K562 (cell line): Measurements from ENCODE around the gene PABPC3. TPM values are rescaled to one million over a fixed set of nuclear protein-coding genes. Genes with fewer than 3 reads are reported as not detected.

Experiments used
- ATAC-seq: fragments of 200-7000 bp; cut with Tn5 transposase; 3 replicates; pipeline ENCODE4 v1.9.1; 2020; ENCODE audit warnings: moderate library complexity
- BruUV-seq: library from RNA; stranded (reverse); fragments of 400-500 nt; replicated peaks from 2 replicates; lab custom pipeline; 2021; lab: Mats Ljungman, UMichigan
- CTCF ChIA-PET: fragments of 300-600 bp; formaldehyde crosslinking; extraction: SDS; loops from one replicate; lab custom pipeline; 2021; ENCODE audit warnings: low intra/inter-chr PET ratio; lab: Yijun Ruan, JAX
- POLR2A ChIA-PET: fragments of 300-600, 350-650 bp; sonication (Branson Sonifier 250); formaldehyde crosslinking; extraction: SDS; loops from one replicate; lab custom pipeline; 2021; ENCODE audit warnings: antibody characterized with exemption, inconsistent platforms; lab: Yijun Ruan, JAX
- DNase-seq, 4 experiments: peaks; one replicate each; pipeline versions ENCODE4 v3.0.0 to v3.0.0-alpha.2; 2011 to 2018; ENCODE audit warnings: low spot score in 3 of 4, mixed read lengths in 3 of 4; ENCODE audit errors: extremely low read depth in 1 of 4
- FAIRE-seq: peaks from 2 replicates; lab custom pipeline; 2011; peaks lifted over from hg19 to GRCh38; lab: Jason Lieb, UNC
- H2AFZ ChIP-seq: 2 replicates; pipeline ENCODE4 v1.6.0; 2011; ENCODE audit warnings: low read depth, low read length, control low read depth, inconsistent platforms
- H3K27ac ChIP-seq: fragments of 200-600 bp; 3 replicates; pipeline ENCODE4 v1.8.0; 2011; ENCODE audit warnings: low read depth, mild to moderate bottlenecking, control low read depth, inconsistent platforms, low read length, moderate library complexity, mixed read lengths; ENCODE audit errors: extremely low read depth
- H3K27me3 ChIP-seq, 2 experiments: fragments of 300-600 bp in 1 of 2; 2 replicates in 1 of 2; 3 replicates in 1 of 2; pipeline versions ENCODE4 v1.6.0 to v1.8.0; 2011; ENCODE audit warnings: inconsistent platforms in 2 of 2, low read length in 2 of 2, mild to moderate bottlenecking in 1 of 2, mixed read lengths in 1 of 2, moderate library complexity in 1 of 2; ENCODE audit not compliant: control insufficient read depth in 2 of 2, insufficient read depth in 2 of 2
- H3K36me3 ChIP-seq: fragments of 300-600 bp; 3 replicates; pipeline ENCODE4 v1.8.0; 2011; ENCODE audit warnings: mild to moderate bottlenecking, low read length, inconsistent platforms; ENCODE audit not compliant: control insufficient read depth, insufficient read depth
- H3K4me1 ChIP-seq, 2 experiments: fragments of 200-600 bp in 1 of 2; replicated peaks in 1 of 2; 2 replicates in 1 of 2; 3 replicates in 1 of 2; pipeline versions ENCODE4 v1.5.1 to v1.8.0; 2011; ENCODE audit warnings: inconsistent platforms in 2 of 2, low read length in 2 of 2, mild to moderate bottlenecking in 1 of 2, mixed read lengths in 1 of 2, moderate library complexity in 1 of 2; ENCODE audit not compliant: control insufficient read depth in 2 of 2, insufficient read depth in 2 of 2
- H3K4me2 ChIP-seq: 2 replicates; pipeline ENCODE4 v1.6.1; 2011; ENCODE audit warnings: low read length, control low read depth, inconsistent platforms, mixed read lengths; ENCODE audit not compliant: insufficient read depth
- H3K4me3 ChIP-seq: fragments of 200-600 bp; sonication (generic), shearing (Covaris generic); 2 replicates; pipeline ENCODE4 v1.5.1; 2016; ENCODE audit warnings: control low read depth, inconsistent platforms
- H3K79me2 ChIP-seq: fragments of 200-600 bp; 3 replicates; pipeline ENCODE4 v1.8.0; 2011; ENCODE audit warnings: low read length, inconsistent platforms; ENCODE audit not compliant: control insufficient read depth, insufficient read depth
- H3K9ac ChIP-seq, 2 experiments: 2 replicates each; pipeline versions ENCODE4 v1.6.0 to v1.6.1; 2011; ENCODE audit warnings: low read depth in 2 of 2, low read length in 2 of 2, control low read depth in 1 of 2, inconsistent platforms in 1 of 2, mild to moderate bottlenecking in 1 of 2, mixed read lengths in 1 of 2; ENCODE audit not compliant: insufficient read depth in 1 of 2
- H3K9me1 ChIP-seq: one replicate; pipeline ENCODE4 v1.6.0; 2011; ENCODE audit warnings: inconsistent platforms, mild to moderate bottlenecking, low read length, moderate library complexity; ENCODE audit not compliant: control insufficient read depth, insufficient read depth
- H3K9me3 ChIP-seq: replicated peaks from 2 replicates; pipeline ENCODE4 v1.5.1; 2011; ENCODE audit warnings: low read depth, low read length, inconsistent platforms; ENCODE audit not compliant: control insufficient read depth, insufficient read depth
- H4K20me1 ChIP-seq: replicated peaks from 2 replicates; pipeline ENCODE4 v1.6.1; 2011; ENCODE audit warnings: low read length, inconsistent platforms, mixed read lengths; ENCODE audit not compliant: control insufficient read depth, insufficient read depth
- CAMTA2 ChIP-seq: fragments of 250-450 bp; sonication (Bioruptor Pico); conservative IDR thresholded peaks from 2 replicates; pipeline ENCODE4 v1.5.1; 2022
- CBFB ChIP-seq: sonication (generic); formaldehyde crosslinking; IDR thresholded peaks from 2 replicates; pipeline ENCODE4 v1.4.0; 2020; ENCODE audit warnings: mild to moderate bottlenecking, missing genetic modification reagents
- MTA1 ChIP-seq: fragments of 450-650 bp; IDR thresholded peaks from 2 replicates; pipeline ENCODE4 v1.6.1; 2017; ENCODE audit warnings: borderline replicate concordance
- NFRKB ChIP-seq: fragments of 450-650 bp; IDR thresholded peaks from 2 replicates; pipeline ENCODE4 v1.6.1; 2016; ENCODE audit warnings: low read depth
- PCBP2 ChIP-seq: fragments of 200-400 bp; formaldehyde crosslinking; IDR thresholded peaks from 2 replicates; pipeline ENCODE4 v1.6.1; 2018; ENCODE audit warnings: low read length, low read depth, mild to moderate bottlenecking, moderate library complexity; ENCODE audit not compliant: poor library complexity, severe bottlenecking
- POLR2AphosphoS2 ChIP-seq: IDR thresholded peaks from 2 replicates; pipeline ENCODE4 v1.6.1; 2012; ENCODE audit warnings: low read length, improper control_type of control experiment
- POLR3G ChIP-seq: IDR thresholded peaks from 2 replicates; pipeline ENCODE4 v1.6.1; 2011; ENCODE audit not compliant: insufficient read length, insufficient replicate concordance; ENCODE audit errors: extremely low read depth
- SMAD3 ChIP-seq: fragments of 450-650 bp; formaldehyde crosslinking; conservative IDR thresholded peaks from 2 replicates; pipeline ENCODE4 v1.4.0; 2020; ENCODE audit warnings: mild to moderate bottlenecking
- ZNF311 ChIP-seq: fragments of 250-450 bp; sonication (Bioruptor Pico); IDR thresholded peaks from 2 replicates; pipeline ENCODE4 v1.4.0; 2020; ENCODE audit warnings: mild to moderate bottlenecking, moderate library complexity
- ZNF644 ChIP-seq: fragments of 200-800 bp; sonication (Bioruptor generic); IDR thresholded peaks from 2 replicates; pipeline ENCODE4 v1.6.1; 2016; ENCODE audit warnings: low read depth, missing genetic modification characterization, missing compliant biosample characterization
- WGBS: fragments of 100-300 bp; shearing (Covaris generic); methylation state at CpG from one replicate; pipeline ENCODE4 v1.1.6; 2016; ENCODE audit warnings: low coverage, mixed read lengths; ENCODE audit not compliant: insufficient coverage; ENCODE audit errors: missing lambda C conversion rate; 5-methylcytosine and 5-hydroxymethylcytosine counted together
- in situ Hi-C: fragments of 300-500 bp; cut with MboI; formaldehyde crosslinking; loops from 4 replicates; pipeline ENCODE4 v1.15.0; 2018; ENCODE audit warnings: inconsistent platforms, mixed read lengths
- intact Hi-C: fragments of 100-400 bp; cut with micrococcal nuclease; formaldehyde crosslinking; loops from 2 replicates; pipeline ENCODE4 v1.14.2; 2022
- polyA plus RNA-seq, 8 experiments: library from polyadenylated mRNA; depleted of rRNA in 4 of 8; stranded (reverse) in 5 of 8; unstranded in 3 of 8; fragments of >200 nt; fragmentation: Nextera tagmentation in 2 of 8; fragmentation: Illumina TruSeq in 1 of 8; extraction: Ambion mirVana in 2 of 8; extraction: Trizol in 1 of 8; gene quantifications; 2 replicates each; pipeline versions ENCODE4 v1.2.1 to v1.2.3, GENCODE V29; 2011 to 2014; ENCODE audit warnings: inconsistent platforms in 1 of 8, missing spikeins in 1 of 8
- total RNA-seq, 7 experiments: library from RNA; depleted of rRNA in 6 of 7; stranded (reverse); fragments of >200 nt in 6 of 7; fragmentation: Illumina TruSeq in 2 of 7; extraction: Trizol in 2 of 7; gene quantifications; 2 replicates each; pipeline versions ENCODE4 v1.2.1 to v1.2.3, GENCODE V29; 2011 to 2021; ENCODE audit warnings: low replicate concordance in 1 of 7

PABPC3 gene
- total and polyA plus RNA-seq, 9 of the 15 experiments (the other 6 are each of a cell fraction or from before 2014, with no cell fraction given), result 0.05 to 0.80 (median 0.25) TPM

DNA sequence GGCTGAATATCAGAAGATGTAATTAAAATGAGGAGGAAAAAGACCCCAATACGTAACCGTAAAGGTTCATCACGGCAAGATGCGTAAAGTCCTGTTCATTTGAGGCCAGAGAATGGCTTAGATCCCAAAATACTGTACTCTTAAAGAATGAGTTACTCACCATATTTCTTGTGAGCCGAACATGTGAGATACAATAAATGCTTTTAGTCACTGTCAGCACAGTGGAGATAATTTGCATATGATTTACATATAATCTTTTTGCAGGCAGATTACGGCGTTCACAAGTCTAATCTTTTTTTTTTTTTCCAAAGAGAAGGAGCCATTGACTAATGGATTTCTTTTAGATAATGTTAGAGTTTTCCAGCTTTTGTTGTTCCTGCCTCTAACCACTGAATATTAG is 47.8 kb downstream of the PABPC3 start:
- no peaks in the 10 kb centered on the region for H3K4me1 ChIP-seq
- no peaks in the 10 kb centered on the region for H3K79me2 ChIP-seq
- CTCF ChIA-PET, result no interaction called here
- H3K36me3 ChIP-seq, result no peaks in the 10 kb centered on the region
- no peaks in the 10 kb centered on the region for H3K9me3 ChIP-seq
- H3K27me3 ChIP-seq, result peaks cover 0 to 15% of the 10 kb centered on the region in 2 experiments; a peak in 2 of 5 replicates
- TF ChIP-seq ZNF311 (no peak), NFRKB (no peak)
- FAIRE-seq (no peak), DNase-seq (no peak), ATAC-seq (no peak)
- WGBS, result 10% methylated on average over 7 of the region's 7 CpGs
- no peak overlapping the region for H3K4me3 ChIP-seq
- no peak overlapping the region for H2AFZ ChIP-seq
- intact Hi-C loops (no loop called here), in situ Hi-C loops (no loop called here)
- no peak overlapping the region for H3K9ac ChIP-seq
- no TSS peak for BruUV-seq
- H4K20me1 ChIP-seq, result no peaks in the 10 kb centered on the region
- H3K9me1 ChIP-seq, result no peaks in the 10 kb centered on the region
- POLR2A ChIA-PET, result interaction anchor here (0.7 kb wide), 1 partner anchor 24 kb away, joined by 3 read pairs; no protein-coding TSS in a partner anchor
- H3K27ac ChIP-seq, result no peak overlapping the region
- no peak overlapping the region for H3K4me2 ChIP-seq

GRCh38 chr13:25147638-25148401 is 51.9 kb downstream of the PABPC3 start:
- FAIRE-seq, result no peak

More at GRCh38 chr13:25147638-25148401, 51.9 kb downstream of the PABPC3 start:
- Histone ChIP-seq H2AFZ (no peak overlapping the region), H4K20me1 (no peaks in the 10 kb centered on the region), H3K4me2 (no peak overlapping the region), H3K9me1 (no peaks in the 10 kb centered on the region), H3K9ac (no peak overlapping the region), H3K9me3 (no peaks in the 10 kb centered on the region), H3K4me1 (no peaks in the 10 kb centered on the region), H3K79me2 (no peaks in the 10 kb centered on the region), H3K4me3 (no peak overlapping the region), H3K27ac (no peak overlapping the region), H3K36me3 (no peaks in the 10 kb centered on the region), H3K27me3 (peaks cover 0 to 20% of the 10 kb centered on the region in 2 experiments; a peak in 2 of 5 replicates)
- no peak for DNase-seq
- intact Hi-C loops, result no loop called here
- ChIA-PET POLR2A (no interaction called here), CTCF (no interaction called here)
- no peak for TF ChIP-seq PCBP2
- TF ChIP-seq CBFB (CRISPR knock-in tag), result no peak
- TF ChIP-seq SMAD3 (CRISPR knock-in tag), result no peak
- TF ChIP-seq POLR2AphosphoS2, result no peak
- no peak for TF ChIP-seq MTA1
- no peak for TF ChIP-seq POLR3G
- TF ChIP-seq ZNF644 (tag), result no peak
- no peak for TF ChIP-seq CAMTA2
- BruUV-seq, result no TSS peak
- WGBS, result 2% methylated on average over 4 of the region's 4 CpGs
- in situ Hi-C loops, result no loop called here
- no peak for ATAC-seq
